Measurements from ENCODE around the gene STK32C. TPM values are rescaled to one million over a fixed set of nuclear protein-coding genes. Genes with fewer than 3 reads are reported as not detected.
A peak's percentile ranks its signal among the peaks of the same experiment; 100 is the strongest.

STK32C gene
- total and polyA plus RNA-seq, 8 donors, result 3.3 to 13.2 (median 5.2) TPM

GRCh38 chr10:132292287-132293200 is 15.2 kb downstream of the STK32C start:
- Histone ChIP-seq H3K9me3 (no peaks in the 10 kb centered on the region), H3K4me3 (no peak overlapping the region), H3K27me3 (no peaks in the 10 kb centered on the region), H3K27ac (no peak overlapping the region), H3K36me3 (no peaks in the 10 kb centered on the region), H3K4me1 (no peaks in the 10 kb centered on the region)
- ATAC-seq, result no peak
- DNase-seq, result peak in 2 of 6 donors; percentile 39 to 49
- intact Hi-C loops (cut with DNase I), result no loop called here
- 72 to 82% methylated on average over 25 to 30 of the region's 30 CpGs for WGBS, 2 donors
- TF ChIP-seq CTCF (IDR thresholded peaks at IDR 0.05), result no peak
- no peak for FAIRE-seq

- no peak for TF ChIP-seq CTCF (IDR thresholded peaks at IDR 0.05)
- DNase-seq (peak in 2 of 6 donors; percentile 22 to 38), FAIRE-seq (no peak), ATAC-seq (no peak)
- no peaks in the 10 kb centered on the region for H3K36me3 ChIP-seq
- no peak overlapping the region for H3K27ac ChIP-seq
- WGBS, 2 donors, result 72 to 89% methylated on average over 5 of the region's 5 CpGs
- H3K27me3 ChIP-seq, result no peaks in the 10 kb centered on the region
- no peak overlapping the region for H3K4me3 ChIP-seq
- no peaks in the 10 kb centered on the region for H3K9me3 ChIP-seq
- H3K4me1 ChIP-seq, result no peaks in the 10 kb centered on the region
- intact Hi-C loops (cut with DNase I), result no loop called here
Measured at GRCh38 chr10:132291826-132292225, 15.9 kb downstream of the STK32C start.

DNA sequence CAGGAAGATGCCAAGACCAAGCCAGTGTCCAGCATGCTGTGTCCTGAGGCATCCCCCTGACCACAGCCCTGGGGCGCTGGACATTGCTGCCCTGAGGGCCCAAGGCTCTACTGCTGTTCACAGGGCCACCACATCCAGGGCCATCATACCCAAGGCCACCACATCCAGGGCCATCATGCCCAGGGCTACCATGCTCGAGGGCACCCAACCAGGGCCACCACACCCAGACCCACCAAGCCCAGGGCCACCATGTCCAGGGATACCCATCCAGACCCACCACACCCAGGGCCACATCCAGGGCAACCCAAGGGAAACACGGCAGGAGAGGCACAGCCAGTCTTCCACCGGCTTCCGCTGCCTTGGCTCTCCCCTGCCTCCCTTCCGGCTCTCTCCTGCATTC is 17.1 kb downstream of the STK32C start:
- FAIRE-seq (no peak), ATAC-seq (no peak), DNase-seq (peak in 2 of 6 donors; percentile 34 to 40)
- Histone ChIP-seq H3K4me3 (no peak overlapping the region), H3K36me3 (no peaks in the 10 kb centered on the region), H3K27me3 (no peaks in the 10 kb centered on the region), H3K4me1 (no peaks in the 10 kb centered on the region), H3K27ac (no peak overlapping the region), H3K9me3 (no peaks in the 10 kb centered on the region)
- WGBS, 2 donors, result 86 to 92% methylated on average over 6 of the region's 6 CpGs
- no peak for TF ChIP-seq CTCF (IDR thresholded peaks at IDR 0.05)
- intact Hi-C loops (cut with DNase I), result no loop called here

GRCh38 chr10:132289439-132289838 is 18.3 kb downstream of the STK32C start:
- no peaks in the 10 kb centered on the region for H3K27me3 ChIP-seq
- H3K4me3 ChIP-seq, result no peak overlapping the region
- H3K9me3 ChIP-seq, result no peaks in the 10 kb centered on the region
- WGBS, 2 donors, result 92 to 95% methylated on average over 2 of the region's 2 CpGs
- intact Hi-C loops (cut with DNase I), result no loop called here
- ATAC-seq, result no peak
- no peak overlapping the region for H3K27ac ChIP-seq
- no peaks in the 10 kb centered on the region for H3K36me3 ChIP-seq
- no peak for TF ChIP-seq CTCF (IDR thresholded peaks at IDR 0.05)
- DNase-seq, result peak in 1 of 6 donors; percentile 2
- no peaks in the 10 kb centered on the region for H3K4me1 ChIP-seq
- FAIRE-seq, result no peak

Data from pancreas (tissue), 10 donors.